Thyroid gland (tissue), 4 donors: Measurements from ENCODE around the gene CCM2. TPM values are rescaled to one million over a fixed set of nuclear protein-coding genes. Genes with fewer than 3 reads are reported as not detected.

Experiments used
- DNase-seq, 2 donors: peaks; one replicate each; pipeline ENCODE4 v3.0.0-alpha.2; 2019
- H3K27ac ChIP-seq, 3 donors: fragments of 200-600 bp; sonication (generic); 1 replicate in 2 of 3; 2 replicates in 1 of 3; pipeline ENCODE4 v1.5.1; 2016 to 2019; ENCODE audit warnings: mild to moderate bottlenecking in 1 of 3, moderate library complexity in 1 of 3
- H3K27me3 ChIP-seq: fragments of 200-600 bp; sonication (generic); one replicate; pipeline ENCODE4 v1.5.1; 2019
- H3K36me3 ChIP-seq, 2 donors: fragments of 200-600 bp; sonication (generic); one replicate each; pipeline ENCODE4 v1.5.1; 2016 to 2019
- H3K4me1 ChIP-seq, 2 donors: fragments of 200-600 bp; sonication (generic); one replicate each; pipeline ENCODE4 v1.5.1; 2017 to 2019
- H3K4me3 ChIP-seq, 3 donors: fragments of 200-600 bp; sonication (generic); replicated peaks in 1 of 3; 1 replicate in 2 of 3; 2 replicates in 1 of 3; pipeline ENCODE4 v1.5.1; 2016; ENCODE audit warnings: mild to moderate bottlenecking in 1 of 3
- H3K9me3 ChIP-seq: fragments of 200-600 bp; sonication (generic); one replicate; pipeline ENCODE4 v1.5.1; 2017
- CTCF ChIP-seq, 6 experiments: fragments of 200-600 bp in 3 of 6; fragments of 450-650 bp in 3 of 6; sonication (generic) in 3 of 6; IDR thresholded peaks; one replicate each; pipeline ENCODE4 v1.5.1; 2016 to 2019; ENCODE audit warnings: antibody characterized with exemption in 6 of 6, mild to moderate bottlenecking in 2 of 6, inconsistent platforms in 1 of 6, moderate library complexity in 1 of 6
- POLR2A ChIP-seq, 2 donors: fragments of 450-650 bp; IDR thresholded peaks; one replicate each; pipeline ENCODE4 v1.6.1; 2017; ENCODE audit warnings: antibody characterized with exemption in 2 of 2, mild to moderate bottlenecking in 2 of 2, moderate library complexity in 1 of 2
- WGBS, 2 donors: methylation state at CpG; one replicate each; pipeline ENCODE4 v1.1.5; 2017; 5-methylcytosine and 5-hydroxymethylcytosine counted together
- intact Hi-C: fragments of 100-400 bp; cut with DNase I; formaldehyde crosslinking; loops from one replicate; pipeline ENCODE4 v1.15.1; 2023
- total RNA-seq, 4 donors: library from RNA; depleted of rRNA; stranded (reverse); fragments of >200 nt; gene quantifications; one replicate each; pipeline ENCODE4 v1.2.3, GENCODE V29; 2016

The CCM2 gene
- total RNA-seq, 4 donors from 2014 or later: 19.4 to 29.2 (median 24.3) TPM

- peak; percentile 84 to 86 for DNase-seq
- Histone ChIP-seq H3K36me3 (no peaks in the 10 kb centered on the region), H3K27ac (peak overlapping the region in 1 of 3 donors; percentile 47), H3K27me3 (no peaks in the 10 kb centered on the region), H3K4me3 (no peak overlapping the region), H3K4me1 (peaks cover 27 to 73% of the 10 kb centered on the region in 2 donors), H3K9me3 (no peaks in the 10 kb centered on the region)
- TF ChIP-seq CTCF (IDR thresholded peaks at IDR 0.05) (no peak), POLR2A (IDR thresholded peaks at IDR 0.05) (no peak)
- intact Hi-C loops: no loop called here
- 77 to 81% methylated on average over 8 to 12 of the region's 12 CpGs for WGBS, 2 donors
Observed at GRCh38 chr7:44975331-44976039, 24.5 kb upstream of the CCM2 start.

- 87 to 100% methylated on average over 3 to 6 of the region's 6 CpGs for WGBS, 2 donors
- Histone ChIP-seq H3K27me3 (no peaks in the 10 kb centered on the region), H3K27ac (peak overlapping the region in 2 of 3 donors; percentile 37 to 47), H3K9me3 (no peaks in the 10 kb centered on the region), H3K36me3 (no peaks in the 10 kb centered on the region), H3K4me3 (no peak overlapping the region), H3K4me1 (peaks cover 35 to 80% of the 10 kb centered on the region in 2 donors)
- intact Hi-C loops: no loop called here
- DNase-seq: no peak
- TF ChIP-seq POLR2A (IDR thresholded peaks at IDR 0.05) (no peak), CTCF (IDR thresholded peaks at IDR 0.05) (no peak)
Observed at GRCh38 chr7:44976040-44976745, 23.8 kb upstream of the CCM2 start.

- Histone ChIP-seq H3K27ac (peak overlapping the region in 2 of 3 donors; percentile 37 to 47), H3K27me3 (no peaks in the 10 kb centered on the region), H3K4me3 (no peak overlapping the region), H3K4me1 (peaks cover 38 to 86% of the 10 kb centered on the region in 2 donors), H3K9me3 (no peaks in the 10 kb centered on the region), H3K36me3 (no peaks in the 10 kb centered on the region)
- DNase-seq: no peak
- TF ChIP-seq CTCF (IDR thresholded peaks at IDR 0.05) (no peak), POLR2A (IDR thresholded peaks at IDR 0.05) (no peak)
- intact Hi-C loops: no loop called here
- WGBS, 2 donors: 96 to 100% methylated on average over 5 to 17 of the region's 17 CpGs
Observed at GRCh38 chr7:44976746-44977196, 23.2 kb upstream of the CCM2 start.

GRCh38 chr7:44977304-44977958 lies 22.6 kb upstream of the CCM2 start:
- 80 to 82% methylated on average over 6 to 8 of the region's 8 CpGs for WGBS, 2 donors
- Histone ChIP-seq H3K9me3 (no peaks in the 10 kb centered on the region), H3K27me3 (no peaks in the 10 kb centered on the region), H3K36me3 (peaks cover under 1% of the 10 kb centered on the region in 2 donors), H3K4me1 (peaks cover 38 to 87% of the 10 kb centered on the region in 2 donors), H3K4me3 (no peak overlapping the region), H3K27ac (peak overlapping the region in 1 of 3 donors; percentile 81)
- TF ChIP-seq POLR2A (IDR thresholded peaks at IDR 0.05) (no peak), CTCF (IDR thresholded peaks at IDR 0.05) (no peak)
- DNase-seq: no peak
- intact Hi-C loops: no loop called here
